NOMO-1 treated with dmso at 0.1 percent for 144 hours (cell line): ENCODE measurements around the gene HS3ST3B1.

Experiments
- DNase-seq: peaks from one replicate; lab custom pipeline; 2025; ENCODE audit not compliant: unreplicated experiment; lab: John Stamatoyannopoulos, UW

The HS3ST3B1 gene

GRCh38 chr17:14320734-14321475 is 20.0 kb downstream of the HS3ST3B1 start:
- DNase-seq, result no peak

- DNase-seq, result no peak
Measured at GRCh38 chr17:14321476-14321949, 20.6 kb downstream of the HS3ST3B1 start.

GRCh38 chr17:14321980-14322776 is 21.3 kb downstream of the HS3ST3B1 start:
- no peak for DNase-seq

GRCh38 chr17:14323522-14323981 is 22.7 kb downstream of the HS3ST3B1 start:
- DNase-seq, result no peak

GRCh38 chr17:14325618-14326167 is 24.8 kb downstream of the HS3ST3B1 start:
- DNase-seq, result no peak

- no peak for DNase-seq
Measured at GRCh38 chr17:14329900-14330491, 29.1 kb downstream of the HS3ST3B1 start.

- DNase-seq, result no peak
Measured at GRCh38 chr17:14330492-14330962, 29.6 kb downstream of the HS3ST3B1 start.

GRCh38 chr17:14331225-14331981 is 30.5 kb downstream of the HS3ST3B1 start:
- no peak for DNase-seq

- no peak for DNase-seq
Measured at GRCh38 chr17:14331982-14332298, 31.1 kb downstream of the HS3ST3B1 start.

- DNase-seq, result no peak
Measured at GRCh38 chr17:14332331-14332730, 31.4 kb downstream of the HS3ST3B1 start.

GRCh38 chr17:14333506-14333905 is 32.6 kb downstream of the HS3ST3B1 start:
- no peak for DNase-seq

GRCh38 chr17:14334276-14334840 is 33.5 kb downstream of the HS3ST3B1 start:
- DNase-seq, result no peak

GRCh38 chr17:14334919-14335318 is 34.0 kb downstream of the HS3ST3B1 start:
- DNase-seq, result no peak

GRCh38 chr17:14336418-14336817 is 35.5 kb downstream of the HS3ST3B1 start:
- no peak for DNase-seq

- no peak for DNase-seq
Measured at GRCh38 chr17:14337596-14338079, 36.8 kb downstream of the HS3ST3B1 start.

GRCh38 chr17:14340857-14341754 is 40.2 kb downstream of the HS3ST3B1 start:
- no peak for DNase-seq

- no peak for DNase-seq
Measured at GRCh38 chr17:14341866-14342265, 41.0 kb downstream of the HS3ST3B1 start.

- no peak for DNase-seq
Measured at GRCh38 chr17:14346801-14347200, 45.9 kb downstream of the HS3ST3B1 start.

GRCh38 chr17:14351493-14351892 is 50.6 kb downstream of the HS3ST3B1 start:
- peak; percentile 31 for DNase-seq
